COR-L47 (cell line): ENCODE measurements around the gene SS18L1.

Source experiments
- DNase-seq: peaks from one replicate; lab custom pipeline; 2025; lab: John Stamatoyannopoulos, UW

The SS18L1 gene

GRCh38 chr20:62226707-62227590 is 83.4 kb downstream of the SS18L1 start:
- DNase-seq = no peak

GRCh38 chr20:62227591-62227976 is 84.0 kb downstream of the SS18L1 start:
- DNase-seq = no peak

DNA sequence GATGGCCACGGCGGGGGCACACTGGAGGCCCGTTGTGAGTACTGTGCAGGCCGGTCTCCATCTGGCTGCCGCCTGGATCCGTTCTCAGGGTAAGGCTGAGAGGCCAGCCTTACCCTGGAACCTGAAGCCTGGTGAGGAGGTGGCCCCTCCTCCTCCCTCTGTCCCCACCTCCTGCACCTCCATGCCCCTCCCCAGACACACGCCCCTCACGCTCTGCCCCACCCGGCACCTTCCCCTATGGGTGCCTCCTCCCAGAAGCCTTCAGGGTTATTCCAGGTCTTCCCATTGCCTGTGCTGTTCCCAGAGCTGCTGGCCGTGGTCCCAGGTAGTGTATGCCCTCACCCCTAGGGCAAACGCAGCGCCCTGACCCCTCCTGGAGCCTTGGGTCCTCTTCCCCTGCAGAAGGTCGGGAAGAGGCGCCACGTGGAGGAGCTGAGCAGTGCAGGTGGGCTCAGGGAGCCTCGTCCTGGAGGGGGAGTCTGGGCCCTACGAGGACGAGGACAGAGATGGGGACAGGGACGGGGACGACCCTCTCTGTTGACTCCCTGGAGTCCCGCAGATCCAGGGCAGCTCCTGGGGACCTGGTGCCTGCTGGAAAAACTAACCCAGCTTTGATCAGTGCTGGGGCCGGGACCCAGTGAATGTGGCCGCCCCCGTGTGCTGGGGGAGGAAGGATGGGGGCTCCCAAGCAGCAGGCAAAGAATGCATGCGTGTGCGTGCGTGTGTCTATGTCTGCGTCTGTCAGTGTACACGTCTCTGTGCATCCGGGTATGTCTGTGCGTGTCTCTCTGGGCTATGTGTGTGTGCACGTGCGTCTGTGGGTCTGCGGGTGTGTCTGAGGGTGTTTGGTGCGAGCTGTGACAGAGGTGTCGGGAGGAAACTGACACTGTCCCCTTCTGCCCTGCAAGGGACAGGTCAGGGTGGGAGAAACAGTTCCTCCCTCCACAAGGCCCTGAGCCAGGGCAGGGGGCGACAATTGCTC is 84.7 kb downstream of the SS18L1 start:
- no peak for DNase-seq

GRCh38 chr20:62228982-62229545 is 85.5 kb downstream of the SS18L1 start:
- no peak for DNase-seq

DNA sequence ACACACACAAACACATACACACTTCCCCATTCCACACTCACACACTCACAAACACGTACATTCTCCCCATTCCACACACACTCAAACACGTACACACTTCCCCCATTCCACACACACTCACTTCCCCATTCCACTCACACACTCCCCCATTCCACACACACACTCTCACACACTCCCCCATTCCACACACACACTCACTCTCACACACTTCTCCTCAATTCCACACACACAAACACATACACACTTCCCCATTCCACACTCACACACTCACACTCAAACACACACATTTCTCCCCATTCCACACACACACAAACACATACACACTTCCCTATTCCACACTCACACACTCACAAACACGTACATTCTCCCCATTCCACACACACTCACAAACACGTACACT is 86.1 kb downstream of the SS18L1 start:
- DNase-seq = no peak

DNA sequence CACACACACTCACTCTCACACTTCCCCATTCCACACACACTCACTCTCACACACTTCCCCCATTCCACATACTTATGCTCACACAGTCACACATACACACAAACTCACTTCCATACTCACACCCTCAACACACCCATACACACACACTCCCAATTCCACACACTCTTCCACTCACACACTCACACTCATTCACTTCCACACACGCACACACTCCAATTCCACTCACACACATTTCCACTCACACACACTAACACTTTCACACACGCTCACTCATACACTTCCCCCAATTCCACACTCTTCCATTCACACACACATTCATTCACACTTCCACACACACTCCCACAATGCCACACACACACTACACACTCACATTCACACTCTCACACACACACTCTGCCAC is 86.7 kb downstream of the SS18L1 start:
- no peak for DNase-seq

DNA sequence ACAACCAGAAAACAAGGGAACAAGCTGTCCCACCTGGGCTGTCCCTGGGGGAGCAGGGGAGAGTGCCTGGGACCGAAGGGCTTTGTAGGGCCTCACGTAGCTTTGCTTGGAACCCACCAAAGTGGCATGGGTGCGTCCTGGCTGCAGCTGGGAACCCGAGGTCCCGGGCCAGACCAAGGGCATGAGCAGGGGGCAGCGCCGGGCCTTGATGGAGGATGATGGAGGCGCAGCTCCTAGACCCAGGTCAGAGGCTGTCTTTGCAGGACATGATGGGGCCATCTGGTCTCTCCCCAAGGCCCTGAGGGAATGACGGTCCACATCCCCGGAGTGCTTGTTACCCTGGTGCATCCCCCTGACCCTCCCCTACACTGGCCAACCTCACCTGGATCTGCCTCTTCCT is 87.1 kb downstream of the SS18L1 start:
- DNase-seq = no peak

- DNase-seq = no peak
Measured at GRCh38 chr20:62231292-62231691, 87.7 kb downstream of the SS18L1 start.
